ENCODE results near the gene KRTAP10-6.
"Not testable (repeated sequence)": the region's sequence is repeated elsewhere in the genome, so short reads cannot be mapped to it uniquely, and the experiment has no call there.

Gene KRTAP10-6

DNA sequence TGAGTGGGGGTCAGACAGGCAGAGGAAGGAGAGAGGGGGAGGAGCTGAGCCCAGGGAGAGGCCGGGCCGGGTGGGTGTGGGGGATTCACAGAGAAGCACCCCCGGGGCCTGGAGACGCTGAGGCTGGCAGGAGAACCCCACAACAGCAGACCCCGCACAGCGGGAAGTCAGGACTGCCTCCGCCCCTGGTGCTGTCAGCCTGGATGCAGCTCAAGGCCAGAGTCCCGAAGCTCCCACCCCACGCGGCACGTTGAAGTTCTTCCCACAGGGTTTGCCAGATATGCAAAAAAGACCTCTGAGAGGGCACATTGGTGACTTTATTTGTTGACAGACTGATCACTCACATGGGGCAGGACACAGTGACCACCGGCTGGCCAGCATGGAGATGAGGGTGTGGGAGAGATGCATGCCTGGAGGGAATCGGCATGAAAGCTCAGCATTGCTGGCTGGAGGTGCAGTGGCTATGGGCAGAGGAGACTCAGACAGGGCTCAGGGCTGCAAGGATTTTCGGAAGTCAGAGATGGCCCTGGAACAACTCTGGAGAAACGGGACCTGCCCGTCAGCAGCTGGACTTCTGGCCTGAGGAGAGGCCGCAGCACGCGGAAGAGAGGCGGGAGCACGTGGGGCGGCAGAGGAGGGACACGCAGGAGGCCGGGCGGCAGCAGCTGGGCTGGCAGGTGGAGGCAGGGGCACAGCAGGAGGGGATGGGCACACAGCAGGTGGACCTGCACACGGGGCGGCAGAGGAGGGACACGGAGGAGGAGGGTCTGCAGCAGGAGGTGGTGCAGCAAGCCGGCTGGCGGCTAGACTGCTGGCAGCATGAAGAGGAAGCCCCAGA, 34.6 kb downstream of the KRTAP10-6 start:
- no peak for DNase-seq (ENCODE audit: low read depth in 2 of 2)

DNA sequence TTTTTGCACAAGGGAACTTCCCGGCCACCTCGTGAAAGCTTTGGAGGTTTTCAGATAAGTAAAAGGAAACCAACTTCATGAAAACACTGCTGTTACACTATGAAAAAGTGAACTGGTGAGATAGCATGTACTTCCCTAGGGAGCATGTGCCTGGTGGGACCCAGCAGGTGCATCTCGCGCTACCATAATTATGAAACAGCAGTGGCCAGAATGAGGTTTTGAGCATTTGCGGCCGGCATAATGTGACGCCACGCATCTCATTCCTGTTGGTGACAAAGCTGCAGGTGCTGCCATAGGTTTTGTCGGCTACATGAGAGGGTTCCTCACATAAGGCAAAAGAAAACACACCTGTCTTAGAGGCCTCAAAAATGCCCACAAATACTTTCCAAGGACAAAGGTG, 35.4 kb downstream of the KRTAP10-6 start:
- no peak for DNase-seq (ENCODE audit: low read depth in 2 of 2)

DNA sequence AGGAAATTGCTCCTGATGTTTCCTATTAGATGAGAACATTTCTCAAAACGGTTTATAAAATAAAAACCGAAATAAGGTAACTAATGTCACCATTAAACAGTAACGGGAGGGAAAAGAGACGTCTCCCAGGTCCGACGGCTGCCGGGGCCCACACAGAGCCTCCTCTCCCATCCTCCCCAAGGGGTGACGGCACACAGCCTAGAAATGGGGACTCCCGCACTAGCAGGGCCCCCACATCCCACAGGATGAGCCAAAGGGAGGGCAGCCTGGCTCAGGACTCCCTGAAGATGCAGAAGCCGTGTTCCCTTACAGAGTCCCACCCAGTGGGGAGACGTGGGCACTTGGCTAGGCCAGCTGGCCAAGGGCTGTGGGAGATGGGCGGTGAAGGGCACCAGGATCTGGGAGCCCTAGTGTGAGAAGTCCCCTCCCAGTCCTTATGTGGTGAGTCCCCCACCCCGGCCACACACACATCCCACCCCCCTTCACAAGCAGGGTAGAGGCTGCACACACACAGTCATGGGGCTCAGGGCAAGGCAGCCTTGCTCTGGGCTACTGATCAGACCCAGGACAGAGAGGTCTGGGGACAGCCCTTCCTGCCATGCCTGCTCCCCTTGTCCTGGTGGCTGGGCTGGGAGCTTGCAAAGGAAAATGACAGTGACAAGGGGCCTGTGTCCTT, 37.0 kb downstream of the KRTAP10-6 start:
- no peak for DNase-seq (ENCODE audit: low read depth in 2 of 2)

DNA sequence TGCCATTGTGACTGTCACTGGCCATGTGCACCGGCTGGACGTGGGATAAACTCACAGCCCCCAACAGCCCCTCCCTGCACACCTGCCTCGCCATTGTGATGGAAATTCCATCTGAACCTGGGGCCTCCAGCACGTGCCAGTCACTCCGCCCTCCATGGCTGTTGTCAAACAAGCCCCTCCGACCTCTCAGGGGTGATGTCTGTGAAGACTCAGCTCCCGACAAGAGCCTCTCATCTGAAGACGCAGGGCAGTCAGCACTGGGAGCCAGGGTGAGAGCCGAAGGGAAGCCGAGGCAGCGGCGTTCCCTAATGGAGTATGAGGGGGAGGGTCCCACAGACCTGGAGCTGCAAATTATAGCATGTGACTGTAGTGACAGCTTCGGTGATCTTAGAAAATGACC, 39.6 kb downstream of the KRTAP10-6 start:
- no peak for DNase-seq (ENCODE audit: low read depth in 2 of 2)

DNA sequence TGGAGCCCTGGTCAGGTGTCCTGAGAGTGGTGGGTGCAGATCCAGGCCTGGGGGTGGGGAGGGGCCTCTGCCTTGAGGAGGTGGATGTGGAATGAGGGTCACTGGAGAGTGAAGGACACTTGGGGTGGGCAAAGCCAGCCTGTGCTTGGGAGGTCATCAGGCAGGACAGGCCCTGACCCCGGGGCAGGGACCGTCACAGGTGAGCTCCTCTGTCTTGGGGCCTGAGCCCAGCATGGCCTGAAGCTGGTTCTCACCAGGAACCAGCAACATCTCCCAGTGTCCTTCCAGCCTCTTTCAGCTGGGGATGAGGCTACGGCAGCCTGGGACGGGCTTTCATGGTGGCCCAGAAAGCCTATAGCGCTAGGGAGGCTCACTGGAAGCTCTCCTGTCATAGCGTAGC, 40.2 kb downstream of the KRTAP10-6 start:
- DNase-seq (ENCODE audit: low read depth in 2 of 2): no peak

DNA sequence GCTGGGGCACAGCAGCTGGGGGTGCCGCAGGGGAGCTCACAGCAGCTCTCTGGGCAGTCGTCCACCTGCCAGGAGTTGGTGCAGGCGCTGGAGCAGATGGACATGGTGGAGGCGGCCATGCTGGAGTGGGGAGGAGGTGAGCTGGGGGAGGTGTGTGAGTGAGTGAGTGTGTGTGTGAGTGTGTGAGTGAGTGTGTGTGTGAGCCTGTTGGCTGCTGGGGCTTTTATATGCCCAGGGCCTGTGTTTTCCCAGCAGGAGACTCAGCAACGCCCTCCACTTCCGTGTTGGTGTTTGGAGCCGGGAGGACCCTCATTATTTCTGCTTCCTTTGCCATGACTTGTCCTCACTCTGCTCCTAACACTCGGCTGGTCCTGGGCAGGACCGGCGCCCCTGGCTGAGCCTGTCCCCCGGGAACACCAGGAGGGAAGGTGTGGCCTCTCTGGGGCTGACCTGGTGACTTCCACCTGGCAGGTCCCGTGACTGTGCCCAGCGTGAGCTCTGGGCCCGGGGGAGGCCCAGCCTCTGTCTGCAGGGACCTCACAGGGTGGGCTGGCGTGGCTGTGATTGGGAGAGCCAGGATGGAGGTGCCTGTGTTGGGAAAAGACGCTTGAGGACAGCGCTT, 40.9 kb downstream of the KRTAP10-6 start, which contains the start of gene KRTAP10-2:
KRTAP10-2 (minus strand) TSS at position 166 of the 622 bp plus-strand sequence; CDS start at position 119, 47 bp downstream.
- no peak for DNase-seq (ENCODE audit: low read depth in 2 of 2)

DNA sequence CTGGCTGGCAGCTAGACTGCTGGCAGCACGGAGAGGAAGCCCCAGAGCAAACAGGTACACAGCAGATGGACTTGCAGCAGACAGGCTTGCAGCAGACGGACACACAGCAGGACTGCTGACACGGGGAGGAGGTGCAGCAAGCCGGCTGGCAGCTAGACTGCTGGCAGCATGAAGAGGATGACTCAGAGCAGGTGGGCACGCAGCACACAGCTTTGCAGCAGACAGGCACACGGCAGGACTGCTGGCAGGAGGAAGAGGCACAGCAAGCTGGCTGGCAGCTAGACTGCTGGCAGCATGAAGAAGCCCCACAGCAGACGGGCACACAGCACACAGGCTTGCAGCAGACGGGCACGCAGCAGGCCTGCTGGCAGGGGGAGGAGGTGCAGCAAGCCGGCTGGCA, 41.5 kb downstream of the KRTAP10-6 start:
- DNase-seq (ENCODE audit: low read depth in 2 of 2): no peak

DNA sequence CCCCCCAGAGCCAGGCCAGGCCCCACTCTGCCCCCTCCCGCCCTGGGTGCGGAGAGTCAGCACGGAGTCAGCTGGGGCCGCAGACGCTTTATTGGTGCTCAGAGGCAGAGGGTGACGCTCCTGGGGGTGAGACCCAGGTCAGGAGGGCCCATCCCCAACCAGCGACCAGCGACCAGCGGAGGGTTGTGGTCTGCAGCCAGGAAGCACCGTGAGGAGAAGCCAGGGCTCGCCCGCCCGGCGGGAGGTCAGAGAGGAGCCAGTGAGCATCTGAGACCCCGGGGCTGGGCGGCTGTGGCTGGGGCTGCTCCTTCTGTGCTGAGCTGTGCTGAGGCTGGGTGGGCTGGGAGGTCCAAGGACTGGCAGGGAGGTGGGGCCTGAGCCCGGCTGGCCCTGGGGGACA, 42.0 kb downstream of the KRTAP10-6 start:
- not testable (repeated sequence) for DNase-seq (ENCODE audit: low read depth in 2 of 2)

DNA sequence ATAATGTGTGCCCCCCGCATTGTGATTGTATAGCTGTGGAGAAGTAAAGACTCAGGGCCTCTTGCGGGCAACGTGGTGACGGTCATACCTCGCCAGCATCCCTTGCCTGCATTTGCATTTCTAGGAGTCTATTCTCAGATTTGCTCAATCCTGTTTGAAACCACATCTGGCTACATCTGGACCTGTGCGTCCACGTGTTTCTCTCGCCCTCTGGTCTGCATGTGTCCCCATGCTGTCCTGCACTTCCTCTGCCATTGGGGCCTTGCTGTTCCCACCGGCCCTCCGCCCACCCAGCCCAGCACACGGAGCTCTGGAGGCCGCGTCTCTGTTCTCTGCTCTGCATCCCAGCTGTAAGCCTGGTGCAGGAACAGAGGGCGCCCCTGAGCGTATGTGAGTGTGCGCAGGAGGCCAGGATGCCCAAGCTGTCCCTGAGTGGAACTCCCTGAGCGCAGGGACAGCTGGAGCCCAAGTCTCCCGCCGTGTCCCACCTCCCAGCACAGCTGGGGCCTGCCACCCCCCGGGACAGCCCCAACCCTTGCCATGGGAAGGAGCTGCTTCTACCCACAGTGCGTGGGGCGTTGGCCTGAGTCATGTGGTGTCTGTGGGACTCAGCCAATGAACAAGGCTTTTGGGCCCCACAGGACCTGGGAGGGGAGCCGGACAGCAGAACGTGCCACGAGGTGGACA, 42.6 kb downstream of the KRTAP10-6 start:
- no peak for DNase-seq (ENCODE audit: low read depth in 2 of 2)

DNA sequence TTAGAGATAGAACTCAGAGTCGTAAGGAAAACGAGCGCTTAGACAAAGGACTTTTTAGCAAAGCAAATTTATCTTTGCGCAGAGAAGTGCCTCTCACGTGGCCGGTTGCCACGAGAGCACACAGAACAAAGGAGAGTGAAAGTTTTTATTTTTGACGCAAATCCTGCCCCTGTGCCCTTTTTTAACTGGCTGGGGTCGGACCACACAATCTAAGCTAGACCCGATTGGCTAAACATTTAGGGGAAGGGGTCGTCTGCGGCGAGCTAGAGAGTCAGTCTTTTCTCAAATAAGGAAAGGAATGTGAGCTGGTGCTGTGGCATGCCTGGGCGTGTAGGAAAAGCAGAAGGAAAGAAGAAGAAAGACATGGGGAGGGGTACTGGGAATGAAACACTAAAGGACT, 43.4 kb downstream of the KRTAP10-6 start:
- DNase-seq (ENCODE audit: low read depth in 2 of 2): no peak

DNA sequence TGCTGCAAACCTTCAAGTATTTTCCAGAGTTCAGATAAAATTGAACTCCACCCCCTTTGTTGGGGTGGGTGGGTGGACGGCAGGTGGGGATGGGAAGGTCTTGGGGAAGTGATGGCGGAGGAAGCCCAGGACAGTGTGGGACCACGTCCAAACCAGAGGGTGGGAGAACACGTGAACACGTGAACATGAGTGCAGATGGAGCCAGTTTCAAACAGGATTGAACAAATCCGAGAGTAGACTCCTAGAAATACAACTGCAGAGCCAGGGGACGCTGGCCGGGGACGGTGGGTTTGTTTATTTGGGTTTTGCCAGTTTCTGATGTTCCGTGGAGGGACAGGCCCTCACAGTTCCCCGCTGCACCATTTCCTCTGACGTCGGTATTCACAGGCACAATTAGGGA, 43.9 kb downstream of the KRTAP10-6 start:
- DNase-seq (ENCODE audit: low read depth in 2 of 2): no peak

DNA sequence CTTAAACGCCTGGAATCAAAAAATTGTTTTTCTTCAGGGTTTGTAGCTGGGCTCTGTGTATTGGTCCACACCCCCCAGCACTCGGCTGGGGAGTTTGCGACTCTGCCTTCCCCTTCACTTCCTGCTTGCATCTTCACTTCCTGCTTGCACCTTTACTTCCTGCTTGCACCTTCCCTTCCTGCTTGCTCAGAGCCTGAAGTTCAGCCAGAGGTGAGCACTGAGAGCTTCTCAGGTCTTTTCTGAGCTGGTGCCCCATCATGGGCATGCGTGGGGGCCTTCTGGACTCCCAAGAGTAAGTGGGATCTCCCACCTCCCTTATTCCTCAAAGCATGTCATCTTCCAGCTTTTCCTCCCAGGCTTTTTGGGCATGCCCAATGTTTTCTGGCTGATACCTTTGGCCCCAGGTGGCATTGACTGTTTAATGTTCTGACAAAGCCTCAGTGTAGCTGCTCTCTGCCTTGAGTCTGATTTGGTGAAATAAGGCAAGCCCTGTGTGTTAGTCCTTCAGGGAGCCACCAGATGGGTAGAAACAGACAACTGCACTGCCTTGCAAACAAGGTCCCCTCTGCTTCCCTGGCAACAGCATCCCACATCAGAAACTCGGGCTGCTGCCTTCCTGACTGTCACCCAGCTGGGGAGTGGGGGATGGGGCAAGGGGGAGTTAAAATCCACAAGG, 44.5 kb downstream of the KRTAP10-6 start:
- no peak for DNase-seq (ENCODE audit: low read depth in 2 of 2)

DNA sequence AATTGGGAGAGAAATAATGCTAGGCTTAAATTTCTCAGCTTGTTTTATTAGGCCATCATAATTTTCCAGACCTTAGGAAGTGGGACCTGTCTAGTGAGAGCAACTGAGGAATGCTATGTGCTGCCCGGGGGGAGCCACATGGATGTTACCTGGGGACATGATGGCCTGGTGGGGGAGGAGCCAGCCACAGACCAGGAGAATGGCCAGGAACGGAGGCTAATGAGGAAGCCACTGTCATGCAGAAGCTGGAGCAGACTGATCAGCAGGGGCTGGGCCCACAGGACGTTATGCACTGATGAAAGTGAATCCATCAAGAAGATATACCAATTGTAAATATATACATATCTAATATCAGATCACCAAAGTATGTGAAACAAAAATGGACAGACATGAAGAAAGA, 47.7 kb downstream of the KRTAP10-6 start:
- DNase-seq (ENCODE audit: low read depth in 2 of 2): no peak

DNA sequence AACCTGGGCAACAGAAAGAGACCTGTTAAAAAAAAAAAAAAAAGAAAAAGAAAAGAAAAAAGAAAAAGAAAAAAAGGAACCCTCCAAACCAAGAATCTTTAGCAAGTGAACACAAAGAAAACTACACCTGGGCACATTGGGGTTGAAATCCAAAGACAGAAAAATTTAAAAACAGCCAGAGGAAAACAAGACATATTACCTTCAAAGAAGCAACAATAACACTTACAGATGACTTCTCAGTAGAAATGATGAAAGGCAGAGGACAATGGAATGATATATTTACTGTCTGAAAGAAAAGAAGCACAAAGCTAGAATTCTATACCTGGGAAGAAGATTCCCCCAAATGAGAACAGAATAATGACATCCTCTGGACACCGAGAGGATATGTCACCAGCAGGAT, 49.6 kb downstream of the KRTAP10-6 start:
- DNase-seq (ENCODE audit: low read depth in 2 of 2): no peak
